GM18526 (cell line): ENCODE measurements around the gene CAGE1.

Experiments
- POLR2A ChIP-seq: IDR thresholded peaks from 3 replicates; pipeline ENCODE4 v1.6.1; 2011; ENCODE audit not compliant: insufficient read length; ENCODE audit errors: extremely low read depth

CAGE1 gene

GRCh38 chr6:7389451-7390225 is at the start of gene CAGE1, which contains the start of gene RIOK1:
Gene CAGE1, minus strand, starts transcription at chr6:7389742. Its CDS starts 2,569 bp downstream, at chr6:7387173.
Gene RIOK1, plus strand, starts transcription at chr6:7389808. Its CDS starts 195 bp downstream, at chr6:7390003.
- TF ChIP-seq POLR2A: peak; percentile 96

DNA sequence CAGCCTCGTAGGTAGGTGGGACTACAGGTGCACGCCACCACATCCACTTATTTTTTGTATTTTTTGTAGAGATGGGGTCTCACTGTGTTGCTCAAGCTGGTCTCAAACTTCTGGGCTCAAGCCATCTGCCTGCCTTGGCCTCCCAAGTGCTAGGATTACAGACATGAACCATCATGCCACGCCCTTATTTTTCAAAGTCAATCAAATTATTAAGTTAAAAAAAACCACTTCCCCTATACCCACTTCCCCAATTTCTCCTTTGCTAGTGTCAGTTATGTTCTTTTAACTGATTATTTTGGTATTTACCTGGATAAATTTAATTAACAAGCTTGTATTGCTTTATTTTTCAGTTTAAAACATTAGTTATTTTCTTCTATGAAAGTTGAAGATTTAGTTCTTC is 49.7 kb upstream of the CAGE1 start:
- TF ChIP-seq POLR2A: no peak

GRCh38 chr6:7438011-7438410 is 48.5 kb upstream of the CAGE1 start:
- no peak for TF ChIP-seq POLR2A

DNA sequence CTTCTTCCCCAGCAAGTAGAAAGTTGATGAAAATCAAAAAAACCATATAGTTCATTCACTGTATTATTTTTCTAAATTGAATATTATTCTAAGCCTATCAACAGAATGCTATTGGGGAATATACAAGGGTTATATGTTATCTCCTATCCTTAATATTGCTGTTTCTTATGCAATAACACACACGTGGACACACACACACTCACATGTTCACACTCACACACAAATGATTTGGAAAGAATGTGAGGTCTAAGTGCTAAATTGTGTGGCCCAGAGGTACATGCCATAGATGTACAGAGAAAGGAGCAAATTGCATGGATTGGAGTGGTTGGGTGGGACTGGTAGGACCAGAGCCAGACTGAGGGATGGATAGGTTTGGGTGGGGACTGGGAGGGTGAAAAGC is 45.1 kb upstream of the CAGE1 start:
- no peak for TF ChIP-seq POLR2A

- no peak for TF ChIP-seq POLR2A
Measured at GRCh38 chr6:7433121-7433617, 43.6 kb upstream of the CAGE1 start.

DNA sequence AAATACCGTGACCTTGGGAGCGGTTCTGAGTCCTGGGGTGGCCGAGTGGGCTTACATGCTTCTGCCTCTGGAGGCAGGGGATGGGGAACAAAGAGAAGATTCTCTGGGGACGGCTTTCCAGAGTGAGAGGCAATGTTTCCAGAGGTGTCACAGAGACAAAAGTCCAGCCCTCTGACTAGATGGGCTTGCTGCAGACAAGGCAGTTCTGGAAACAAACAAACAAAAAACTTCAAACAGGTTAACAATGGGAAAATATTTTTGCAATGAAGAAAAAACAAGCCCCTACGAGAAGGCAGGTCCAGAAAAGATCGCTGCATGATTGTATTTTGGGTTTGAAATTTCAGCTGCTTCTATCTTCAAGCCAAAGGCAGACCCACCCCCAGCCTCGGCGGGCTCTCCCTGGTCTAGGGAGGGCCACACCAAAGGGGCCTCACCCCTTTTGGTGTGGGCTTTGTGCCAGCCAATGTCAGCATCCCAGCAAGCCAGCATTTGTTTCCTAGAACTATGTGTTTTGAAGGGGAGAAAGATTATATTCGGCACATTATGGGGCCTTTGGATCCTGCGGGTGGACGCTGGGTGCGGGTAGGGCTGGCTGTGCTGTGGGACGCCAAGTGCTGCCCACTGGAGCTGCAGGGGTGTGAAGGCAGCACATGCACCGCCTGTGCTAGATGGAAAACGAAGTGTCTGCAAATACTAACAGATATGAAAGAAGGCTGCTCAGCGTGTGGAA is 43.0 kb upstream of the CAGE1 start:
- no peak for TF ChIP-seq POLR2A

DNA sequence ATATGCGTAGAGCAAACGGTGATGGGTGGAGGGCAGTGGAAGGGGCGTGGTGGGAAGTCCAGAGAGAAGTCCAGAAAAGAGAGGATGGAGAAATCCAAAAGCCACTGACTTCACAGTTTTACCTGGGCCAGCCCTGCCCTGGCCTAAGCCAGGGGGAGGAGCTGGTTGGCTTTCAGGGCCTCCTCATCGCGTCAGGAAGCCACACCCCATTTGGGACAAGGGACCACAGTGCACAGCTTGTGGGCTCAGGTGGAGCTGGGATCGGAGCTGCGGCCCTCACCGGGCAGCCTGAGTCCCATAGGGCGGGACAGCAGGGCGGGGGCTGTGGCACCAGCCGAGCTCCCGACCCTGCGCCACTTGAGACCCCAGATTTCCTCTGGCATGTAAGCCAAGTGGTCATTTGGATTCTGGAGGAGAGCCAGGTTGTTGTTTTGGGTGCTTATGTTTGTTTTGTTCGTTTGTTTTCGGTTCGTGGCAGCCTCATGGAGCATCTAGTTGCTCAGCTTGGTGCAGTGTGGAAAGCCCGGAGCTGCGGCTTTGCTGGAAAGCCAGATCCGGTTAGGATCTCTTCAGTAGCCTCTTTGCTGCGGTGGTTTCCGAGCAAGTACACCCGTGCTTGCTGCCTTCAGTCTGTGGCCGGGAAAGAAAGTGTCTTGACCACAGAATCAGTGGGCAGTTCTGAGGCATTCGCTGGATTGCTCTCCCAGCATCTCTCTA is 42.3 kb upstream of the CAGE1 start:
- TF ChIP-seq POLR2A: no peak

DNA sequence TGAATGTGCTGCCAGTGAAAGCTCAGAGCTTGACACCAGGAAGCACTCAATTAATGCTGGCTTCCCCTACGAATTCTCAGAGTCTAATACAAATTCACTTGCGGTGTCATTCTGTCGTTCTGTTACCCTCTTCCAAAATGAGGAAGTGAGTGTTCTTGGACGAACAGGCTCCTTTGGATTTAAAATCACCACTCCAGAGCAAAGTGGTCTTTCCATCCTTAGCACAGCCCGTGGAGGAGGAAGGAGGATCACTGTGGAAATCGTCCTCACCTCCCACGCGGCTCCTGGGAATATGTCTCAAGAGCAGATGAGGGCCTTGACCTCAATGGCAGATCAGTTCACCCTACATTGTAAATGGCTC is 41.8 kb upstream of the CAGE1 start:
- no peak for TF ChIP-seq POLR2A

DNA sequence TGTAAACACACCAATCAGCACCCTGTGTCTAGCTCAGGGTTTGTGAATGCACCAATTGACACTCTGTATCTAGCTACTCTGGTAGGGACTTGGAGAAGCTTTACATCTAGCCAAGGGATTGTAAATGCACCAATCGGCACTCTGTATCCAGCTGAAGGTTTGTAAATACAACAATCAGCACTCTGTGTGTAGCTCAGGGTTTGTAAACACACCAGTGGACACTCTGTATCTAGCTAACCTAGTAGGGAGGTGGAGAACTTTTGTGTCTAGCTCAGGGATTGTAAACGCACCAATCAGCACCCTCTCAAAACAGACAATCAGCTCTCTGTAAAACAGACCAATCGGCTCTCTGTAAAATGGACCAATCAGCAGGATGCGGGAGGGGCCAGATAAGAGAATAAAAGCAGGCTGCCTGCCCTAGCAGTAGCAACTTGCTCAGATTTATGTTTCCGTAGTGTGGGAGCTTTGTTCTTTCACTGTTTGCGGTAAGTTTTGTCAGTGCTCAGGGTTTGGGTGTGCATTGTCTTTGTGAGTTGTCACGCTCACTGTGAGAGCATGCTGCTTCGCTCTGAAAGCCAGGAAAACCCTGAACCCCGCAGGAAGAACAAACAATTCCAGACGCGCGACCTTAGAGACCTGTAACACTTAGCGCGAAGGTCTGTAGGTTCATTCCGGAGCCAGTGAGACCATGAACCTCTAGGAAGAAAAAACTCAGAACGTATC is 37.1 kb upstream of the CAGE1 start:
- no peak for TF ChIP-seq POLR2A

DNA sequence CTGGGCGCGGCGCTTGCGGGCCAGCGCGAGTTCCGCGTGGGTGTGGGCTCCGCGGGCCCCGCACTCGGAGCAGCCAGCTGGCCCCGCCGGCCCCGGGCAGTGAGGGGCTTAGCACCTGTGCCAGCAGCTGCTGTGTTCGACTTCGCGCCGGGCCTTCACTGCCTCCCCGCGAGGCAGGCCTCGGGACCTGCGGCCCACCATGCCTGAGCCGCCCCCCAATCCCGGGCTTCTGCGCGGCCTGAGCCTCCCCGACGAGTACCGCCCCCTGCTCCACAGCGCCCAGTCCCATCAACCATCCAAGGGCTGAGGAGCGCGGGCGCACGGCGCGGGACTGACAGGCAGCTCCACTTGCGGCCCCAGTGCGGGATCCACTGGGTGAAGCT is 36.3 kb upstream of the CAGE1 start:
- no peak for TF ChIP-seq POLR2A

DNA sequence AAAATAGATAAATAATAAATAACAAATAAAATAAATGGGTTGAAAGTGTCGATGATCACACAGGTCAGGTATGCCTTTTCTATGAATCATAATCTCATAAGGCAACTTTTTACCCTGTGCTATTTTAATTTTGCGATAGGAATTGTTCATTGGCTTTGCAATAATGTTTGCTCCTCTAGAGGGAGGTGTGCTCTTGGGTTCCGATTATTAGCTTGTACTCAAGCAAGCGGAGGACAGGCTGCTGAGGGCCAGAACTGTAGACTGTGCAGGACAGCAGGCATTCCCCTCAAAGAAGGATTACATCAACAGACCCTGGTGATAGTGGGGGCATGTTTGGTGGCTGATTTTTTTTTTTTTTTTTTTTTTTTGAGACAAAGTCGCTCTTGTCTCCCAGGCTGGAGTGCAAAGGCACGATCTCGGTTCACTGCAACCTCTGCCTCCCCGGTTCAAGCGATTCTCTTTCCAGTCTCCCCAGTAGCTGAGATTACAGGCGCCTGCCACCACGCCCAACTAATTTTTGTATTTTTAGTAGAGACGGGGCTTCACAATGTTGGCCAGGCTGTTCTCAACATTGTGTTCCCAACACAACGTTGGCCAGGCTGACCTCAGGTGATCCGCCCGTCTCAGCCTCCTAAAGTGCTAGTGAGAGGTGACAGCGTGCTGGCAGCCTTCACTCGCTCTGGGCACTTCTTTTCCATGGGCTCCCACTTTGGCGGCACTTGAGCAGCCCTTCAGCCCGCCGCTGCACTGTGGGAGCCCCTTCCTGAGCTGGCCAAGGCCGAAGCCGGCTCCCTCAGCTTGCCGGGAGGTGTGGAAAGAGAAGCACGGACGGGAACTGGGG is 35.6 kb upstream of the CAGE1 start:
- no peak for TF ChIP-seq POLR2A

DNA sequence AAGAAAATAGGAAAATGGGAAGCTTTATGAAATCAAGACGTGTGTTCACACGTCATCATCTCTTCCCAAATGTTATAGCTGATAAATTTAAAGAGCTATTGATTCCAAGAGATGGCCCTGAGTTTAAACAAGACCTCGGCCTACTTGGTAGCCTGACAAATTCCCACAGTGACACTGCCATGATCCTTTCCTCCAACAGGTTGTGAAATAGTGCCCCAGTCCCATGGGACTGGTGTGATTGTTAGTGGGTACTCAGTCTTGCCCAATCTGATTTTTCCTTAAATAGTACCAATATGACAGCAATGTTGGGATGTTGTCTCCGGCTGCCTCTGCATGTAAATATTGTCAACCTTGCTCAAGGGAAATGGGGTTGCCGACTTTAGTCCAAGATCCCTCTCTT is 34.5 kb upstream of the CAGE1 start:
- no peak for TF ChIP-seq POLR2A

GRCh38 chr6:7421066-7421465 is 31.5 kb upstream of the CAGE1 start:
- TF ChIP-seq POLR2A: no peak

- TF ChIP-seq POLR2A: no peak
Measured at GRCh38 chr6:7419065-7419464, 29.5 kb upstream of the CAGE1 start.
